SK-N-SH (cell line): ENCODE results near the gene PRKCD. TPM values are rescaled to one million over a fixed set of nuclear protein-coding genes. Genes with fewer than 3 reads are reported as not detected.

ENCODE experiments used
- CTCF ChIA-PET: fragments of 300-600, 350-600 bp; formaldehyde crosslinking; extraction: SDS; loops from one replicate; lab custom pipeline; 2021; lab: Yijun Ruan, JAX
- POLR2A ChIA-PET: fragments of 350-600 bp; sonication (Branson Sonifier 250); formaldehyde crosslinking; extraction: SDS; loops from one replicate; lab custom pipeline; 2020; ENCODE audit warnings: antibody characterized with exemption, inconsistent platforms; lab: Yijun Ruan, JAX
- DNase-seq: peaks from one replicate; pipeline ENCODE4 v3.0.0; 2012
- H2AFZ ChIP-seq: fragments of 200-600 bp; sonication (generic); 2 replicates; pipeline ENCODE4 v1.8.1; 2016; ENCODE audit warnings: antibody characterized with exemption, mild to moderate bottlenecking, low read depth
- H3F3A ChIP-seq: fragments of 200-600 bp; sonication (generic); replicated peaks from 2 replicates; pipeline ENCODE3; 2016; ENCODE audit warnings: antibody characterized with exemption, mild to moderate bottlenecking; ENCODE audit not compliant: insufficient read depth
- H3K27ac ChIP-seq, 2 experiments: fragments of 200-500 bp in 1 of 2; fragments of 200-600 bp in 1 of 2; sonication (Bioruptor generic) in 1 of 2; sonication (generic), shearing (Covaris generic) in 1 of 2; 2 replicates each; pipeline versions ENCODE4 v1.5.1 to v1.6.1; 2014 to 2016; ENCODE audit warnings: low read depth in 2 of 2, inconsistent platforms in 1 of 2, low read length in 1 of 2, mild to moderate bottlenecking in 1 of 2, mixed read lengths in 1 of 2
- H3K27me3 ChIP-seq: fragments of 200-600 bp; sonication (generic), shearing (Covaris generic); 2 replicates; pipeline ENCODE4 v1.6.1; 2016; ENCODE audit warnings: mixed run types; ENCODE audit not compliant: insufficient read depth
- H3K36me3 ChIP-seq, 2 experiments: fragments of 200-500 bp in 1 of 2; fragments of 200-600 bp in 1 of 2; sonication (Bioruptor generic) in 1 of 2; sonication (generic) in 1 of 2; replicated peaks in 1 of 2; 2 replicates each; pipeline versions ENCODE3 to v1.5.1; 2014 to 2016; ENCODE audit warnings: low read length in 1 of 2, mild to moderate bottlenecking in 1 of 2; ENCODE audit not compliant: insufficient read depth in 2 of 2, control insufficient read depth in 1 of 2
- H3K4me1 ChIP-seq, 2 experiments: fragments of 200-500 bp in 1 of 2; fragments of 200-600 bp in 1 of 2; sonication (Bioruptor generic) in 1 of 2; sonication (generic), shearing (Covaris generic) in 1 of 2; 2 replicates each; pipeline versions ENCODE4 v1.5.1 to v1.6.1; 2014 to 2016; ENCODE audit warnings: low read depth in 1 of 2, low read length in 1 of 2, mixed run types in 1 of 2; ENCODE audit not compliant: insufficient read depth in 2 of 2, control insufficient read depth in 1 of 2
- H3K4me2 ChIP-seq: fragments of 200-600 bp; sonication (generic), shearing (Covaris generic); 2 replicates; pipeline ENCODE4 v1.6.1; 2017; ENCODE audit warnings: mixed run types
- H3K4me3 ChIP-seq, 2 experiments: fragments of 200-500 bp in 1 of 2; fragments of 200-600 bp in 1 of 2; sonication (Bioruptor generic) in 1 of 2; sonication (generic), shearing (Covaris generic) in 1 of 2; 2 replicates each; pipeline versions ENCODE4 v1.5.1 to v1.8.1; 2014 to 2016; ENCODE audit warnings: low read depth in 2 of 2, inconsistent platforms in 1 of 2, low read length in 1 of 2, mild to moderate bottlenecking in 1 of 2, mixed read lengths in 1 of 2, moderate library complexity in 1 of 2
- H3K79me2 ChIP-seq: fragments of 200-600 bp; sonication (generic); 2 replicates; pipeline ENCODE4 v1.8.1; 2017; ENCODE audit warnings: mild to moderate bottlenecking; ENCODE audit not compliant: insufficient read depth
- H3K9ac ChIP-seq: fragments of 200-600 bp; sonication (generic); 2 replicates; pipeline ENCODE4 v1.6.1; 2017; ENCODE audit warnings: mixed run types
- H3K9me2 ChIP-seq: fragments of 200-600 bp; sonication (generic); 2 replicates; pipeline ENCODE4 v1.6.1; 2017; ENCODE audit warnings: mixed run types
- H3K9me3 ChIP-seq: fragments of 200-600 bp; sonication (generic); 2 replicates; pipeline ENCODE4 v1.6.1; 2017; ENCODE audit warnings: mixed run types, mild to moderate bottlenecking, moderate library complexity
- H4K20me1 ChIP-seq: fragments of 200-600 bp; sonication (generic); 2 replicates; pipeline ENCODE4 v1.6.1; 2017; ENCODE audit warnings: mild to moderate bottlenecking, mixed run types; ENCODE audit not compliant: insufficient read depth
- CHD2 ChIP-seq: fragments of 150-350 bp; IDR thresholded peaks from 2 replicates; pipeline ENCODE4 v1.6.1; 2018; ENCODE audit warnings: low read length; ENCODE audit not compliant: partially characterized antibody
- EP300 ChIP-seq, 2 experiments: IDR thresholded peaks; 2 replicates each; pipeline versions ENCODE4 v1.4.0 to v1.6.1; 2012; ENCODE audit warnings: borderline replicate concordance in 1 of 2, low read depth in 1 of 2, low read length in 1 of 2
- FOSL2 ChIP-seq: IDR thresholded peaks from 2 replicates; pipeline ENCODE4 v1.4.0; 2012; ENCODE audit warnings: low read depth, mild to moderate bottlenecking, moderate library complexity, borderline replicate concordance
- FOXJ3 ChIP-seq: sonication (generic); formaldehyde crosslinking; IDR thresholded peaks from 2 replicates; pipeline ENCODE4 v1.5.1; 2020; ENCODE audit warnings: mild to moderate bottlenecking, missing genetic modification reagents
- FOXM1 ChIP-seq: IDR thresholded peaks from 2 replicates; pipeline ENCODE4 v1.4.0; 2012; ENCODE audit warnings: low read depth, mild to moderate bottlenecking
- JUND ChIP-seq: IDR thresholded peaks from 2 replicates; pipeline ENCODE4 v1.4.0; 2012
- MEF2A ChIP-seq: IDR thresholded peaks from 2 replicates; pipeline ENCODE4 v1.4.0; 2012; ENCODE audit warnings: low read depth, borderline replicate concordance
- MXI1 ChIP-seq: IDR thresholded peaks from 2 replicates; pipeline ENCODE4 v1.6.1; 2012; ENCODE audit warnings: mild to moderate bottlenecking, low read depth, low read length, improper control_type of control experiment
- NRF1 ChIP-seq: IDR thresholded peaks from 2 replicates; pipeline ENCODE4 v1.6.1; 2012; ENCODE audit warnings: low read depth, mild to moderate bottlenecking, low read length
- POLR2AphosphoS5 ChIP-seq: IDR thresholded peaks from 2 replicates; pipeline ENCODE4 v1.6.1; 2012; ENCODE audit warnings: low read depth, low read length
- RAD21 ChIP-seq: IDR thresholded peaks from 2 replicates; pipeline ENCODE4 v1.6.1; 2012; ENCODE audit warnings: mild to moderate bottlenecking, low read length
- RCOR1 ChIP-seq: fragments of 150-350 bp; IDR thresholded peaks from 2 replicates; pipeline ENCODE4 v1.6.1; 2017; ENCODE audit warnings: antibody characterized with exemption, low read length
- RFX5 ChIP-seq: IDR thresholded peaks from 2 replicates; pipeline ENCODE4 v1.6.1; 2012; ENCODE audit warnings: mild to moderate bottlenecking, improper control_type of control experiment, low read length
- TAF1 ChIP-seq: IDR thresholded peaks from 2 replicates; pipeline ENCODE4 v1.6.1; 2012; ENCODE audit warnings: low read depth, mild to moderate bottlenecking, low read length, moderate library complexity, borderline replicate concordance
- TCF12 ChIP-seq: IDR thresholded peaks from 2 replicates; pipeline ENCODE4 v1.4.0; 2012
- TEAD4 ChIP-seq: IDR thresholded peaks from 2 replicates; pipeline ENCODE4 v1.4.0; 2012; ENCODE audit warnings: mild to moderate bottlenecking, borderline replicate concordance; ENCODE audit not compliant: insufficient read depth
- YY1 ChIP-seq: IDR thresholded peaks from 2 replicates; pipeline ENCODE4 v1.4.0; 2012; ENCODE audit warnings: low read depth, mild to moderate bottlenecking
- WGBS: methylation state at CpG from one replicate; pipeline ENCODE4 v1.1.6; 2017; ENCODE audit warnings: low lambda C conversion rate; 5-methylcytosine and 5-hydroxymethylcytosine counted together
- polyA plus RNA-seq, 3 experiments: library from polyadenylated mRNA; depleted of rRNA; stranded (reverse); fragments of >200 nt; gene quantifications; 2 replicates each; pipeline ENCODE4 v1.2.3, GENCODE V29; 2012
- TF ChIP-seq, protein P1 (sequence below): fragments of 200-600 bp; sonication (generic); IDR thresholded peaks from 2 replicates; pipeline ENCODE4 v1.6.1; 2017; ENCODE audit warnings: antibody characterized with exemption, mild to moderate bottlenecking, moderate library complexity
- TF ChIP-seq, protein P2 (sequence below): IDR thresholded peaks from 2 replicates; pipeline ENCODE4 v1.4.0; 2012; ENCODE audit warnings: low read depth, borderline replicate concordance
- TF ChIP-seq, protein P3 (sequence below): fragments of 150-350 bp; IDR thresholded peaks from 2 replicates; pipeline ENCODE4 v1.6.1; 2016; ENCODE audit warnings: mild to moderate bottlenecking, low read depth, low read length
- TF ChIP-seq, protein P4 (sequence below): fragments of 150-350 bp; IDR thresholded peaks from 2 replicates; pipeline ENCODE4 v1.6.1; 2017; ENCODE audit warnings: antibody characterized with exemption, low read length, low read depth, borderline replicate concordance

The PRKCD gene
- polyA plus RNA-seq, 1 of the 3 experiments (the other 2 are of a cell fraction), result 29.0 TPM

DNA sequence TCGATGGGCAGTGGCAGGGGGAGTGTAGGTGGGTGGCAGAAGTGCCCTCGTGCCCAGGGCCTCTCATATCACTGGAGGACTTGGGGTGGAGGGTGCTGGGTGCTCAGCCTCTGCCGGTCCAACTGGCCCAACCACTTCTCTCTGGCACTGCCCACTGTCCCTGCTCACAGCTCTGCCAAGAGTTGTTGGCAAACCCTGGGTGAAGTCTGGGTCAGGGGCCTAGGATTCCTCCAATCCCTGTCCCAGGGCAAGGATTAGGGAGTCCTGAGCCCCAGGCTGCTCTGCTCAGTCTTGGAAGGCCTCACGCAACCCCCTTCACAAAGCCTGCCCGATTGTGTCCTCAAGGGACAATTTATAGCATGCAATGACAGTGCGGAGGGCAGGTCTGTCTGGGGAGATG, 5.2 kb upstream of the PRKCD start (continued):
- TF ChIP-seq, protein P1, sequence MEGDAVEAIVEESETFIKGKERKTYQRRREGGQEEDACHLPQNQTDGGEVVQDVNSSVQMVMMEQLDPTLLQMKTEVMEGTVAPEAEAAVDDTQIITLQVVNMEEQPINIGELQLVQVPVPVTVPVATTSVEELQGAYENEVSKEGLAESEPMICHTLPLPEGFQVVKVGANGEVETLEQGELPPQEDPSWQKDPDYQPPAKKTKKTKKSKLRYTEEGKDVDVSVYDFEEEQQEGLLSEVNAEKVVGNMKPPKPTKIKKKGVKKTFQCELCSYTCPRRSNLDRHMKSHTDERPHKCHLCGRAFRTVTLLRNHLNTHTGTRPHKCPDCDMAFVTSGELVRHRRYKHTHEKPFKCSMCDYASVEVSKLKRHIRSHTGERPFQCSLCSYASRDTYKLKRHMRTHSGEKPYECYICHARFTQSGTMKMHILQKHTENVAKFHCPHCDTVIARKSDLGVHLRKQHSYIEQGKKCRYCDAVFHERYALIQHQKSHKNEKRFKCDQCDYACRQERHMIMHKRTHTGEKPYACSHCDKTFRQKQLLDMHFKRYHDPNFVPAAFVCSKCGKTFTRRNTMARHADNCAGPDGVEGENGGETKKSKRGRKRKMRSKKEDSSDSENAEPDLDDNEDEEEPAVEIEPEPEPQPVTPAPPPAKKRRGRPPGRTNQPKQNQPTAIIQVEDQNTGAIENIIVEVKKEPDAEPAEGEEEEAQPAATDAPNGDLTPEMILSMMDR, result no peak
- no peak for TF ChIP-seq MEF2A
- TF ChIP-seq JUND, result no peak
- no peak for TF ChIP-seq FOSL2
- TF ChIP-seq POLR2AphosphoS5, result no peak
- TF ChIP-seq RAD21, result no peak

DNA sequence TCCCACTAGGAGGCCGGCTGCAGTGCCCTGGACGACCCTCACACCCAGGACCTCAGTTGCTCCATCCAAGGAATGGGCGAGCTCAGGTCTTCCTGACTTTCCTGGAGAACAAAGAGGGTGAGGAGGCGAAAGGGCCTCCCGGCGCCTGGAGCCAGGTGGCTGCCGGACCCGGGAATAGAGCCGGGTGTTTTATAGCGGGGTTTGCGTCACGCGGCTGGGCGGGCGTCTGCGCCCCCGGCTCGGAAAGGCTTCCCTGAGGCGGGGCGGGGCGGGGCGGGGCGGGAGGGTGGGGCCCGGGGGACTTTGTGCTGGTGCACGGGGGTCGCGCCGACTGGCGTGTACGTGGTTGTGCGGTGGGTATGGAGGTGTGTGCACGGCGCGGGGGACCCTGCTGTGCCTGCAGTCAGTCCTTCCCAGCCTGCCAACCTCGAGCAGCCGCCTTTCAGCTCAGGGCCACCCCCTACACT, 4.6 kb upstream of the PRKCD start:
- no peak overlapping the region for H3K27ac ChIP-seq
- H3K36me3 ChIP-seq, result no peaks in the 10 kb centered on the region
- WGBS, result 36% methylated on average over 16 of the region's 36 CpGs
- ChIA-PET CTCF (interaction anchor here (1.0 to 1.1 kb wide), 2 partner anchors 9 to 37 kb away, joined by 3 read pairs; no protein-coding TSS in a partner anchor), POLR2A (interaction anchor here (0.8 kb wide), 1 partner anchor 12 kb away, joined by 3 read pairs; no protein-coding TSS in a partner anchor)
- H3K4me1 ChIP-seq, result peaks cover 6 to 12% of the 10 kb centered on the region in 2 experiments; a peak in 2 of 4 replicates
- no peaks in the 10 kb centered on the region for H3F3A ChIP-seq
- no peak overlapping the region for H2AFZ ChIP-seq
- peak; percentile 61 for DNase-seq
- H3K27me3 ChIP-seq, result no peaks in the 10 kb centered on the region
- H3K9ac ChIP-seq, result no peak overlapping the region
- no peak overlapping the region for H3K4me3 ChIP-seq
- no peaks in the 10 kb centered on the region for H4K20me1 ChIP-seq
- H3K79me2 ChIP-seq, result 0 out of 2 replicates have a peak, but pooled peaks cover 4% of the 10 kb centered on the region
- H3K9me3 ChIP-seq, result no peaks in the 10 kb centered on the region
- no peak overlapping the region for H3K4me2 ChIP-seq
- H3K9me2 ChIP-seq, result no peaks in the 10 kb centered on the region
- no peak for TF ChIP-seq TAF1
- TF ChIP-seq CHD2, result no peak
- TF ChIP-seq RAD21, result no peak
- TF ChIP-seq, protein P2, sequence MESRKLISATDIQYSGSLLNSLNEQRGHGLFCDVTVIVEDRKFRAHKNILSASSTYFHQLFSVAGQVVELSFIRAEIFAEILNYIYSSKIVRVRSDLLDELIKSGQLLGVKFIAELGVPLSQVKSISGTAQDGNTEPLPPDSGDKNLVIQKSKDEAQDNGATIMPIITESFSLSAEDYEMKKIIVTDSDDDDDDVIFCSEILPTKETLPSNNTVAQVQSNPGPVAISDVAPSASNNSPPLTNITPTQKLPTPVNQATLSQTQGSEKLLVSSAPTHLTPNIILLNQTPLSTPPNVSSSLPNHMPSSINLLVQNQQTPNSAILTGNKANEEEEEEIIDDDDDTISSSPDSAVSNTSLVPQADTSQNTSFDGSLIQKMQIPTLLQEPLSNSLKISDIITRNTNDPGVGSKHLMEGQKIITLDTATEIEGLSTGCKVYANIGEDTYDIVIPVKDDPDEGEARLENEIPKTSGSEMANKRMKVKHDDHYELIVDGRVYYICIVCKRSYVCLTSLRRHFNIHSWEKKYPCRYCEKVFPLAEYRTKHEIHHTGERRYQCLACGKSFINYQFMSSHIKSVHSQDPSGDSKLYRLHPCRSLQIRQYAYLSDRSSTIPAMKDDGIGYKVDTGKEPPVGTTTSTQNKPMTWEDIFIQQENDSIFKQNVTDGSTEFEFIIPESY, result no peak
- TF ChIP-seq MXI1, result no peak
- TF ChIP-seq FOXM1, result no peak
- TF ChIP-seq, protein P3, sequence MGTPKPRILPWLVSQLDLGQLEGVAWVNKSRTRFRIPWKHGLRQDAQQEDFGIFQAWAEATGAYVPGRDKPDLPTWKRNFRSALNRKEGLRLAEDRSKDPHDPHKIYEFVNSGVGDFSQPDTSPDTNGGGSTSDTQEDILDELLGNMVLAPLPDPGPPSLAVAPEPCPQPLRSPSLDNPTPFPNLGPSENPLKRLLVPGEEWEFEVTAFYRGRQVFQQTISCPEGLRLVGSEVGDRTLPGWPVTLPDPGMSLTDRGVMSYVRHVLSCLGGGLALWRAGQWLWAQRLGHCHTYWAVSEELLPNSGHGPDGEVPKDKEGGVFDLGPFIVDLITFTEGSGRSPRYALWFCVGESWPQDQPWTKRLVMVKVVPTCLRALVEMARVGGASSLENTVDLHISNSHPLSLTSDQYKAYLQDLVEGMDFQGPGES, result no peak
- no peak for TF ChIP-seq FOSL2
- no peak for TF ChIP-seq JUND
- no peak for TF ChIP-seq FOXJ3
- no peak for TF ChIP-seq RFX5
- TF ChIP-seq, protein P4, sequence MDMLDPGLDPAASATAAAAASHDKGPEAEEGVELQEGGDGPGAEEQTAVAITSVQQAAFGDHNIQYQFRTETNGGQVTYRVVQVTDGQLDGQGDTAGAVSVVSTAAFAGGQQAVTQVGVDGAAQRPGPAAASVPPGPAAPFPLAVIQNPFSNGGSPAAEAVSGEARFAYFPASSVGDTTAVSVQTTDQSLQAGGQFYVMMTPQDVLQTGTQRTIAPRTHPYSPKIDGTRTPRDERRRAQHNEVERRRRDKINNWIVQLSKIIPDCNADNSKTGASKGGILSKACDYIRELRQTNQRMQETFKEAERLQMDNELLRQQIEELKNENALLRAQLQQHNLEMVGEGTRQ, result no peak
- no peak for TF ChIP-seq YY1
- TF ChIP-seq NRF1, result no peak
- no peak for TF ChIP-seq RCOR1
- no peak for TF ChIP-seq TCF12
- no peak for TF ChIP-seq EP300 (IDR thresholded peaks at IDR 0.05; ENCODE audit: borderline replicate concordance in 1 of 2, low read depth in 1 of 2, low read length in 1 of 2)
- no peak for TF ChIP-seq TEAD4
